HEK293T (cell line): ENCODE data around the gene TLE3.

ENCODE experiments used
- CTCF ChIA-PET: fragments of 350-600 bp; formaldehyde crosslinking; extraction: SDS; loops from one replicate; lab custom pipeline; 2021; ENCODE audit warnings: antibody characterized with exemption, inconsistent platforms; lab: Yijun Ruan, JAX
- POLR2A ChIA-PET: fragments of 350-600 bp; formaldehyde crosslinking; extraction: SDS; loops from one replicate; lab custom pipeline; 2020; ENCODE audit warnings: antibody characterized with exemption, inconsistent platforms; lab: Yijun Ruan, JAX
- DNase-seq: peaks from one replicate; pipeline ENCODE4 v3.0.0; 2012; ENCODE audit warnings: mixed read lengths; ENCODE audit errors: extremely low spot score
- ARNT ChIP-seq: fragments of 450-650 bp; IDR thresholded peaks from 2 replicates; pipeline ENCODE4 v1.6.1; 2017; ENCODE audit warnings: mild to moderate bottlenecking
- BHLHE40 ChIP-seq: fragments of 450-650 bp; IDR thresholded peaks from 2 replicates; pipeline ENCODE4 v1.6.1; 2016; ENCODE audit warnings: mild to moderate bottlenecking, moderate library complexity, borderline replicate concordance
- CTBP1 ChIP-seq: fragments of 450-650 bp; IDR thresholded peaks from 2 replicates; pipeline ENCODE4 v1.6.1; 2016; ENCODE audit warnings: borderline replicate concordance
- ELF4 ChIP-seq: fragments of 450-650 bp; IDR thresholded peaks from 2 replicates; pipeline ENCODE4 v1.6.1; 2017; ENCODE audit warnings: antibody characterized with exemption
- FOXA1 ChIP-seq: fragments of 450-650 bp; IDR thresholded peaks from 2 replicates; pipeline ENCODE4 v1.6.1; 2016; ENCODE audit warnings: mild to moderate bottlenecking
- FOXK2 ChIP-seq: fragments of 450-650 bp; IDR thresholded peaks from 2 replicates; pipeline ENCODE4 v1.6.1; 2016; ENCODE audit warnings: mild to moderate bottlenecking
- FOXM1 ChIP-seq: fragments of 450-650 bp; IDR thresholded peaks from 2 replicates; pipeline ENCODE4 v1.6.1; 2017; ENCODE audit warnings: mild to moderate bottlenecking, borderline replicate concordance
- HDGF ChIP-seq: fragments of 450-650 bp; IDR thresholded peaks from 2 replicates; pipeline ENCODE4 v1.6.1; 2017; ENCODE audit warnings: antibody characterized with exemption, borderline replicate concordance
- L3MBTL2 ChIP-seq: fragments of 450-650 bp; conservative IDR thresholded peaks from 2 replicates; pipeline ENCODE4 v1.6.1; 2016; ENCODE audit warnings: mild to moderate bottlenecking
- LEF1 ChIP-seq: fragments of 450-650 bp; IDR thresholded peaks from 2 replicates; pipeline ENCODE4 v1.6.1; 2017; ENCODE audit warnings: mild to moderate bottlenecking, borderline replicate concordance
- NFRKB ChIP-seq: fragments of 450-650 bp; IDR thresholded peaks from 2 replicates; pipeline ENCODE4 v1.6.1; 2016; ENCODE audit warnings: mild to moderate bottlenecking, moderate library complexity
- SP1 ChIP-seq: fragments of 450-650 bp; IDR thresholded peaks from 2 replicates; pipeline ENCODE4 v1.6.1; 2017
- SUZ12 ChIP-seq: fragments of 450-650 bp; IDR thresholded peaks from 2 replicates; pipeline ENCODE4 v1.6.1; 2016; ENCODE audit warnings: mild to moderate bottlenecking
- TARDBP ChIP-seq: fragments of 450-650 bp; IDR thresholded peaks from 2 replicates; pipeline ENCODE4 v1.6.1; 2016
- ZNF384 ChIP-seq: fragments of 450-650 bp; IDR thresholded peaks from 2 replicates; pipeline ENCODE4 v1.6.1; 2016
- TF ChIP-seq, protein P1 (sequence below): fragments of 450-650 bp; IDR thresholded peaks from 2 replicates; pipeline ENCODE4 v1.6.1; 2016

Gene TLE3

DNA sequence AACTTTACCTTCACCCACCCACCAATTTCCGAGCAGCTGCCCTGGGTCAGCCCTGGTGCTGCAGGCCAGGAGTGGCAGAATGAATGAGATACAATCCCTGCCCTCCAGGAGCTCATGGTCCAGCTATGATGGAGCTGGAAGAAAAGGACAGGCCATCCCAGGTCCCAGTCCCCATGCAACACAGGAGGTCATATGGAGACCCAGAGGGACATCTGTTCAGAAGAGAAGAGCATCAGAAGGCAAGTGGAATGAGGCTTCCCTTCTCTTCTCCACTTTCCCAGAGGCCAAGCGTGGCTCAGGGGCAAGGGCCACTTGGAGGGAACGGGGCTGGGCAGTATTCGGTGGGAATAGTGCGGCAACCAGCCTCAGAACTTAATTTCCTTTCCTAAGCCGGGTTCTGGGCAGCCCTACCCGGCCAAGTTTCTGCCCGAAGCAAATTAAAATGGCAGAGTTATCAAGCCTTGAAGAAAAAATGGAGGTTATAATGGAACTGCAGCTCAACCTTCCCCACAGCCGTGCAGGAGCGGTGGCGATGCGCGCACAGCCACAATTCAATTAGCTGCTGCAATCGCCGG, 35.9 kb downstream of the TLE3 start:
- TF ChIP-seq BHLHE40, result no peak
- CTCF ChIA-PET, result interaction anchor here (0.7 kb wide), 1 partner anchor 29 kb away, joined by 5 read pairs; no protein-coding TSS in a partner anchor
- POLR2A ChIA-PET, result interaction anchor here (1.2 to 2.4 kb wide), 3 partner anchors 31 to 38 kb away, joined by 3 to 7 read pairs (median 3); no protein-coding TSS in a partner anchor
- DNase-seq, result no peak

DNA sequence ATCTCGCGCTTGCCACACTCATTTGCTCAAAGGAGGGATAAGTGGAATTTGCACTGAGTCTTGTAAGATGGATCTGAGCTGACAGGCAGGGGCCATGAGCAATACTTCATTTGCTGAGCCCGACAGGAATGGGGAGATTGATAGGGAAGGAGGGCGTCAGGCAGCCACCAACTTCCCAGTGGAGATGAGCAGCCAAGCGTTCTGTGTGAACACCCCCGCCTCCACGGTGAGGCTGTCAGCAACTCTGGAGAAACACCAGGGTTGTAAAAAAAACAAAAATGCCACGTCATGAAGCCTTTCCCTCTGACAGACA, 36.8 kb downstream of the TLE3 start:
- no peak for TF ChIP-seq CTBP1
- TF ChIP-seq HDGF, result no peak
- no peak for TF ChIP-seq L3MBTL2
- no peak for TF ChIP-seq FOXA1
- TF ChIP-seq, protein P1, sequence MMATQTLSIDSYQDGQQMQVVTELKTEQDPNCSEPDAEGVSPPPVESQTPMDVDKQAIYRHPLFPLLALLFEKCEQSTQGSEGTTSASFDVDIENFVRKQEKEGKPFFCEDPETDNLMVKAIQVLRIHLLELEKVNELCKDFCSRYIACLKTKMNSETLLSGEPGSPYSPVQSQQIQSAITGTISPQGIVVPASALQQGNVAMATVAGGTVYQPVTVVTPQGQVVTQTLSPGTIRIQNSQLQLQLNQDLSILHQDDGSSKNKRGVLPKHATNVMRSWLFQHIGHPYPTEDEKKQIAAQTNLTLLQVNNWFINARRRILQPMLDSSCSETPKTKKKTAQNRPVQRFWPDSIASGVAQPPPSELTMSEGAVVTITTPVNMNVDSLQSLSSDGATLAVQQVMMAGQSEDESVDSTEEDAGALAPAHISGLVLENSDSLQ, result no peak
- TF ChIP-seq BHLHE40, result no peak
- no peak for TF ChIP-seq SUZ12
- no peak for TF ChIP-seq SP1
- no peak for TF ChIP-seq FOXM1
- TF ChIP-seq LEF1, result no peak
- no peak for TF ChIP-seq ARNT
- no peak for TF ChIP-seq FOXK2
- no peak for TF ChIP-seq ZNF384
- TF ChIP-seq ELF4, result no peak
- TF ChIP-seq TARDBP, result no peak
- no peak for TF ChIP-seq NFRKB
- no peak for DNase-seq
- POLR2A ChIA-PET, result no interaction called here
- CTCF ChIA-PET, result interaction anchor here (0.7 to 0.8 kb wide), 2 partner anchors 30 to 37 kb away, joined by 3 to 5 read pairs; partner anchors contain the start of gene TLE3

DNA sequence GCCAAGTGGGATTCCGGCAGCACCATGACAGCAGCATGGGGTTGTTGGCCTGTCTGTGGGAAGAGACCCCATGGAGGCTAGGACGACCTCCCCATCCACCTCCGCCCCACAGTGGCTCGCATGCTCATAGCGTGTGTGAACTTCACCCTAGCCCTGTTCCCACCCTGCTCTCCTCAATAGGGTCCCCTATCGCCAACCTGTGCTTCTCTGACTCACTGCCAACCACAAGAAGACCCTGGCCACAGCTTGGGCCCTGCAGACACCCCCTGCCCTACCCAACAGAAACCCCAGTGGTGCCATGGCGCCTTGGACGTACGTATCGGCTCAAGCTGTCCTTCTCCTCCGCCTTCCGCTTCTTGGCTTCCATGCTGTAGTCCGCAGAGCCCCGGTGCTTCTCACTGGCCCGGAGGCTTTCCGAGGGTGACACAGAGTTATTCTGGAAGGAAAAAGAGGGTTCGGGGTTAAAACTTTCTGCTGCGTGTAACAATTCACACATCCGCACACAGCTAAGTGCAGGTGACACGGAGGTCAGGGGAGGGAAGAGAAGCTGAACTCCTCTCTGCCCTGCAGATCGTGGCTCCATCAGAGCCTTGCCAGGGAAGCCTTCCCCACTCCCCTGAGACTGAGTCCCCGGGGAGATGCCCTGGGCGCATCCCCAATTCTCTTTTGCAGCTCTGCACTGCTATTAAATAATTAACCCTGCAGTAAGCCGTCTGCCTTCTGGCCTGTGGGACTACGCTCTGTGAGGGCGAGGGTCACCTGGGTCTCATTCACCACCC, 37.3 kb downstream of the TLE3 start:
- no peak for TF ChIP-seq BHLHE40
- no peak for TF ChIP-seq ARNT
- no peak for TF ChIP-seq HDGF
- DNase-seq, result no peak
- CTCF ChIA-PET, result interaction anchor here (0.6 to 0.8 kb wide), 2 partner anchors 38 to 199 kb away, joined by 3 read pairs; partner anchors contain the start of gene TLE3
- POLR2A ChIA-PET, result no interaction called here

DNA sequence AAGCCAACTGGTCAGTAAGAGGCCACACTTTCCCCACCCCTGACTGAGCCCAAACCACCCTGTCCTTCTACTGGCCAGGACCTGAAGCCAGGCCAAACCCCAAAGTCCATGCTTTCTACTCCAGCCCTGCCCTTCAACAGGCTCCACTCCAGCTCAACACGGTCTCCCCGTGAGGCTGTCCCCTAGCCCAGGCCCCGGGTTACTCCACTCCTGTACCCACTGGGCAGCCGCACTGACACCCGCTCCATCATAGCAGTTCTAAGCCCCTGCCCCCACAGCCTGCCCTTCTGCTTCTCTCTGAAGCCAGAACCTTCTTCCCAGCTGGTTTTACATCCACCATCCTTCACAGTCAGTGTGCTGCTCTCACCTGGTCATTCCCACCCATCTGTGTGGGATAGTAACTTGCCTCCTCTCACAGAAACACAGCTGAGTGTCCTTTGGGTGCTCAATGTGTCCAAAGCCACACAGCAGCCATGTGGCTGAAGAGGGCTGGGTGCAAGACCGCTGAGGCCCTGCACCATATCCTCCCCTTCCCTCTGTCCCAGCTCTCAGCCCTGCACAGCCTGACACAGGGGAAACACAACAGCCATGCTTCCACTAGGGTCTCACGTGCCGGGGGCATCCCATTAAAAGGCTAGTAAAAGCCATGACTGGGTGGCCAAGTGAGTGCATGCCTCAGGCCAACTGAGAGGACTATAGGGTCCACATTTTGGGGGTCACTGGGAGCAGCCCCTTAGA, 38.1 kb downstream of the TLE3 start:
- DNase-seq, result no peak
- ChIA-PET POLR2A (no interaction called here), CTCF (no interaction called here)
- TF ChIP-seq HDGF, result no peak
- no peak for TF ChIP-seq ARNT
- TF ChIP-seq CTBP1, result no peak
- TF ChIP-seq FOXK2, result no peak
- no peak for TF ChIP-seq FOXM1
- TF ChIP-seq NFRKB, result no peak
- TF ChIP-seq TARDBP, result no peak
- no peak for TF ChIP-seq ZNF384
- no peak for TF ChIP-seq LEF1
- TF ChIP-seq ELF4, result no peak
- no peak for TF ChIP-seq BHLHE40
- no peak for TF ChIP-seq SP1
- TF ChIP-seq, protein P1, result no peak
- no peak for TF ChIP-seq SUZ12
- TF ChIP-seq FOXA1, result no peak
- no peak for TF ChIP-seq L3MBTL2

DNA sequence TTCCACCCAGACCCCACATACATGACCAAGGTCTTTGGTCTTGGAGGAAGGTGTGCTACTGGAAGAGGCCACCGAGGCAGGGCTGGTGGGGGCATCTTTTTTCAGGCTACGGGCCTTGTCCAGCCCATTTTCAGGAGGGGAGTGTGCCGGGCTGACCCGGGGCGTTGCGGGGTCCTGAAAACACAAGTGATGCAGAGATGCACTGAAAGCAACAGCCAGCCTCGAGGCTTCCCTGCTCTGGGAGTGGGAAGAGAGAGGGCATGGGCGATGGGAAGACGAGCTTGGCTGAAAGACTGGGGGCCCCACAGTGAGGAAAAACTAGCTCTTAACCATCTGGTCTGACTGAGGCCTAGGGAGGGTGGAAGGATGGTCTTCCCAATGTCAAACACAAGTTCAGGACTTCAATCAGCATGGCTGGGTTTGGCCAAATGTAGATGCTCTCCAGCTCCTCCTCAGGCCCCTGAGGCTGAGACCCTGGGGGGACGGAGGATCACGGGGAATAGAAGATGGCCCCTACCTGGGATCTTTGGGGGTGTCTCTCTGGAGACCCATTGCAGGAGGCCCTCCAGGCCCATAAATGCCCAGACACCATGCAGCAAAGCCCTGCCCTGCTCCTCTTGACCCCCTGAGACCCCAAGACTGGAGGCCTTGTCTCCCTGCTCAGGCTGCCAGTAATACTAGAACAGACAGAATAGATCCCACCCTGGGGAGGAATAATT, 38.9 kb downstream of the TLE3 start:
- no peak for DNase-seq
- ChIA-PET CTCF (no interaction called here), POLR2A (interaction anchor here (0.9 kb wide), 1 partner anchor 568 kb away, joined by 3 read pairs; no protein-coding TSS in a partner anchor)
- TF ChIP-seq CTBP1 (no peak), FOXK2 (no peak), SP1 (no peak), SUZ12 (no peak), NFRKB (no peak), ELF4 (no peak), L3MBTL2 (no peak), LEF1 (no peak)
- TF ChIP-seq, protein P1, result no peak
